HG02642 (cell line): Measurements from ENCODE around the gene KRTAP6-3.

ENCODE experiments used
- ATAC-seq: cut with Tn5 transposase; IDR thresholded peaks from one replicate; pipeline ENCODE4 v1.9.1; 2021; ENCODE audit warnings: mild to moderate bottlenecking; ENCODE audit not compliant: unreplicated experiment, poor library complexity

Gene KRTAP6-3

GRCh38 chr21:30592140-30592539, at the start of gene KRTAP6-3:
KRTAP6-3 (plus strand) TSS chr21:30592440; CDS start chr21:30592446, 6 bp downstream.
- ATAC-seq: no peak

GRCh38 chr21:30552782-30553181, 39.5 kb upstream of the KRTAP6-3 start:
- no peak for ATAC-seq

GRCh38 chr21:30555095-30555494, 37.1 kb upstream of the KRTAP6-3 start:
- ATAC-seq: no peak

GRCh38 chr21:30561264-30561895, 30.9 kb upstream of the KRTAP6-3 start, which contains the start of gene KRTAP19-7:
KRTAP19-7 (minus strand) TSS chr21:30561314; CDS start chr21:30561289, 25 bp downstream.
- ATAC-seq: no peak

GRCh38 chr21:30561957-30562356, 30.3 kb upstream of the KRTAP6-3 start:
- ATAC-seq: no peak

- no peak for ATAC-seq
Measured at GRCh38 chr21:30563072-30563471, 29.2 kb upstream of the KRTAP6-3 start.

GRCh38 chr21:30563630-30564029, 28.6 kb upstream of the KRTAP6-3 start:
- no peak for ATAC-seq

GRCh38 chr21:30567617-30568016, 24.6 kb upstream of the KRTAP6-3 start:
- ATAC-seq: no peak

- no peak for ATAC-seq
Measured at GRCh38 chr21:30577766-30578165, 14.5 kb upstream of the KRTAP6-3 start.

GRCh38 chr21:30579346-30579745, 12.9 kb upstream of the KRTAP6-3 start:
- no peak for ATAC-seq

GRCh38 chr21:30580132-30580531, 12.1 kb upstream of the KRTAP6-3 start:
- ATAC-seq: no peak

GRCh38 chr21:30582870-30583269, 9.4 kb upstream of the KRTAP6-3 start:
- ATAC-seq: no peak

GRCh38 chr21:30590297-30590696, 1.9 kb upstream of the KRTAP6-3 start, which contains the start of gene KRTAP22-2:
KRTAP22-2 (minus strand) TSS chr21:30590397.
- no peak for ATAC-seq

- ATAC-seq: no peak
Measured at GRCh38 chr21:30598802-30599201, 6.6 kb downstream of the KRTAP6-3 start, which contains the start of gene KRTAP6-2. KRTAP6-2 (minus strand) TSS chr21:30598902; CDS start chr21:30598874, 28 bp downstream.

- no peak for ATAC-seq
Measured at GRCh38 chr21:30600787-30601186, 8.5 kb downstream of the KRTAP6-3 start, which contains the start of gene KRTAP22-1. KRTAP22-1 (plus strand) TSS chr21:30601087.

GRCh38 chr21:30605968-30606367, 13.7 kb downstream of the KRTAP6-3 start:
- ATAC-seq: no peak

GRCh38 chr21:30612132-30612531, 19.9 kb downstream of the KRTAP6-3 start:
- no peak for ATAC-seq

- ATAC-seq: no peak
Measured at GRCh38 chr21:30613836-30614235, 21.6 kb downstream of the KRTAP6-3 start, which contains the start of gene KRTAP6-1. KRTAP6-1 (minus strand) TSS chr21:30613930; CDS start chr21:30613904, 26 bp downstream.

GRCh38 chr21:30615199-30615598, 23.0 kb downstream of the KRTAP6-3 start:
- no peak for ATAC-seq

- ATAC-seq: no peak
Measured at GRCh38 chr21:30616125-30616524, 23.9 kb downstream of the KRTAP6-3 start, which contains the start of gene KRTAP20-1. KRTAP20-1 (plus strand) TSS chr21:30616425; CDS start chr21:30616455, 30 bp downstream.

- ATAC-seq: no peak
Measured at GRCh38 chr21:30620080-30620479, 27.8 kb downstream of the KRTAP6-3 start.

- ATAC-seq: no peak
Measured at GRCh38 chr21:30620522-30620921, 28.3 kb downstream of the KRTAP6-3 start, which contains the start of gene KRTAP20-4. KRTAP20-4 (plus strand) TSS chr21:30620627.
